ENCODE results near the gene EVC. TPM values are rescaled to one million over a fixed set of nuclear protein-coding genes. Genes with fewer than 3 reads are reported as not detected.

The EVC gene
- total RNA-seq, 1 experiment from 2014 or later, result not detected

- no peak for TF ChIP-seq CTCF (IDR thresholded peaks at IDR 0.05; ENCODE audit: insufficient read depth in 1 of 2, low read depth in 1 of 2, low read length in 1 of 2, severe bottlenecking in 1 of 2, unreplicated experiment in 1 of 2)
- H3K36me3 ChIP-seq (ENCODE audit: control insufficient read depth, insufficient read depth, low read length), result no peaks in the 10 kb centered on the region
- H3K4me1 Mint-ChIP-seq (ENCODE audit: low read depth, unreplicated experiment), result no peaks in the 10 kb centered on the region
- no peaks in the 10 kb centered on the region for H3K9me3 ChIP-seq
- H3K27me3 ChIP-seq (replicated peaks; ENCODE audit: control insufficient read depth, insufficient read depth, low read length), result no peaks in the 10 kb centered on the region
- no peak overlapping the region for H3K27ac Mint-ChIP-seq (ENCODE audit: unreplicated experiment)
- no peak for DNase-seq
- H3K4me3 Mint-ChIP-seq (ENCODE audit: unreplicated experiment), result no peak overlapping the region
- H3K36me3 Mint-ChIP-seq (ENCODE audit: insufficient read depth, unreplicated experiment), result no peaks in the 10 kb centered on the region
- no peak overlapping the region for H3K4me3 ChIP-seq (ENCODE audit: low read depth, low read length)
- peaks cover 6% of the 10 kb centered on the region for H3K9me3 Mint-ChIP-seq (ENCODE audit: unreplicated experiment)
- CTCF ChIA-PET, result no interaction called here
- H3K4me1 ChIP-seq, result no peaks in the 10 kb centered on the region
- POLR2A ChIA-PET, result no interaction called here
- H3K27me3 Mint-ChIP-seq (ENCODE audit: insufficient read depth, unreplicated experiment), result peaks cover 4% of the 10 kb centered on the region
- BruUV-seq (replicated peaks), result no TSS peak
- intact Hi-C loops (cut with micrococcal nuclease; ENCODE audit: unreplicated experiment), result no loop called here
Measured at GRCh38 chr4:5707778-5708448, 3.1 kb upstream of the EVC start.

GRCh38 chr4:5708449-5709206 is 2.4 kb upstream of the EVC start, which contains the start of gene EVC2:
EVC2 (minus strand) TSS chr4:5708559; CDS start chr4:5708513, 46 bp downstream.
- no peak for DNase-seq
- no peak within 1 kb of the TSS for H3K27ac Mint-ChIP-seq (ENCODE audit: unreplicated experiment)
- H3K4me1 Mint-ChIP-seq (ENCODE audit: low read depth, unreplicated experiment), result no peaks in the 10 kb centered on the region
- Histone ChIP-seq H3K4me1 (no peaks in the 10 kb centered on the region), H3K9me3 (no peaks in the 10 kb centered on the region), H3K36me3 (ENCODE audit: control insufficient read depth, insufficient read depth, low read length) (no peaks in the 10 kb centered on the region), H3K27me3 (replicated peaks; ENCODE audit: control insufficient read depth, insufficient read depth, low read length) (no peaks in the 10 kb centered on the region), H3K4me3 (ENCODE audit: low read depth, low read length) (no peak within 1 kb of the TSS)
- H3K9me3 Mint-ChIP-seq (ENCODE audit: unreplicated experiment), result peaks cover 2% of the 10 kb centered on the region
- ChIA-PET POLR2A (no interaction called here), CTCF (no interaction called here)
- H3K27me3 Mint-ChIP-seq (ENCODE audit: insufficient read depth, unreplicated experiment), result peaks cover 4% of the 10 kb centered on the region
- BruUV-seq (replicated peaks), result no TSS peak
- no peak within 1 kb of the TSS for H3K4me3 Mint-ChIP-seq (ENCODE audit: unreplicated experiment)
- no peaks in the 10 kb centered on the region for H3K36me3 Mint-ChIP-seq (ENCODE audit: insufficient read depth, unreplicated experiment)
- TF ChIP-seq CTCF (IDR thresholded peaks at IDR 0.05; ENCODE audit: insufficient read depth in 1 of 2, low read depth in 1 of 2, low read length in 1 of 2, severe bottlenecking in 1 of 2, unreplicated experiment in 1 of 2), result no peak
- intact Hi-C loops (cut with micrococcal nuclease; ENCODE audit: unreplicated experiment), result no loop called here

GRCh38 chr4:5709207-5709575 is 1.8 kb upstream of the EVC start:
- intact Hi-C loops (cut with micrococcal nuclease; ENCODE audit: unreplicated experiment), result no loop called here
- CTCF ChIA-PET, result no interaction called here
- Histone ChIP-seq H3K4me1 (no peaks in the 10 kb centered on the region), H3K36me3 (ENCODE audit: control insufficient read depth, insufficient read depth, low read length) (no peaks in the 10 kb centered on the region), H3K4me3 (ENCODE audit: low read depth, low read length) (no peak overlapping the region), H3K9me3 (no peaks in the 10 kb centered on the region), H3K27me3 (replicated peaks; ENCODE audit: control insufficient read depth, insufficient read depth, low read length) (no peaks in the 10 kb centered on the region)
- no peak overlapping the region for H3K27ac Mint-ChIP-seq (ENCODE audit: unreplicated experiment)
- no peak for DNase-seq
- no peaks in the 10 kb centered on the region for H3K27me3 Mint-ChIP-seq (ENCODE audit: insufficient read depth, unreplicated experiment)
- no peak overlapping the region for H3K4me3 Mint-ChIP-seq (ENCODE audit: unreplicated experiment)
- POLR2A ChIA-PET, result no interaction called here
- peaks cover 7% of the 10 kb centered on the region for H3K9me3 Mint-ChIP-seq (ENCODE audit: unreplicated experiment)
- BruUV-seq (replicated peaks), result no TSS peak
- no peak for TF ChIP-seq CTCF (IDR thresholded peaks at IDR 0.05; ENCODE audit: insufficient read depth in 1 of 2, low read depth in 1 of 2, low read length in 1 of 2, severe bottlenecking in 1 of 2, unreplicated experiment in 1 of 2)
- no peaks in the 10 kb centered on the region for H3K36me3 Mint-ChIP-seq (ENCODE audit: insufficient read depth, unreplicated experiment)
- H3K4me1 Mint-ChIP-seq (ENCODE audit: low read depth, unreplicated experiment), result no peaks in the 10 kb centered on the region

All from Caco-2 (cell line).